NCI-H1930 (cell line): Measurements from ENCODE around the gene PRRG2.
"Not testable (repeated sequence)": the region's sequence is repeated elsewhere in the genome, so short reads cannot be mapped to it uniquely, and the experiment has no call there.

Source experiments
- DNase-seq, 2 experiments: peaks; one replicate each; lab custom pipeline; 2025; lab: John Stamatoyannopoulos, UW

PRRG2 gene

DNA sequence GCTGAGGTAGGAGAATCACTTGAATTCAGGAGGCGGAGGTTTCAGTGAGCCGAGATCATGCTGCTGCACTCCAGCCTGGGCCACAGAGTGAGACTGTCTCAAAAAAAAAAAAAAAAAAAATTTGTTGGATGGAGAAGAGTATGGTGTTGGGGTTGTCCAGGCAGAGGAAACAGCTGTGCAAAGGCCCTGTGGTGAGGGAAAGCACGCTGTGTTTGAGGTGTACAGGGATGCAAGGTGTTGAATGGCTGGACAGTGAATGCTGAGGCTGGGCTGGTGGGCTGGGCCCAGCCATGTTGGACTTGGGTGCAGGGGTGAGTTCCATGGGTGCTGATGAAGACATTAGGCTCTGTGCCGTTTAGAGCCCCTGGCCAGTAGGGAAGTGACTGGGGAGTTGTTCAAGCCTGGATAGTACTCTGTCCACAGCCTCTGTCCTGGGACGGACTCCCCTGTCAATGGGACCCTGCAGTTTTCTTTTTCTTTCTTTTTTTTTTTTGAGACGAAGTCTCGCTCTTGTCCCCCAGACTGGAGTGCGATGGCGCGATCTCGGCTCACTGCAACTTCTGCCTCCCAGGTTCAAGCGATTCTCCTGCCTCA lies 28.5 kb downstream of the PRRG2 start:
- DNase-seq = no peak

DNA sequence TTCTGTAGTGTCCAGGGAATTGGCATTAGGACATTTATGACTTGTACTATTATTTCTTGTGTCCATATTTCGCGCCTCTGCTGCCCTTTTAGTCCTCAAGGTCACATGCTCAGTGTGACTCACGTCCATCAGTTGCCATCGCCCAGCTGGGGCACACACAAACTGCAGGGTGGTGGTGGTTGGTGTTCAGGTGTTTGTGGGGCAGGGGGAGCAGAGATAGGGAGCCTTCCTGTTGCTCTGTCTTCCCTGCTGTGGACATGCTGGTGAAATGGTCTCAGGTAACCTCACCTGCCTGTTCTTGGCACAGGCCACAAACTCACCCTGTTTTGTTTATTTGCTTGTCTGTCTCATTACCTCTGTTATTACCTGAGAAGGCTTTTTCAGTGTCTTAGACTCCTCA lies 32.3 kb downstream of the PRRG2 start:
- DNase-seq = no peak

DNA sequence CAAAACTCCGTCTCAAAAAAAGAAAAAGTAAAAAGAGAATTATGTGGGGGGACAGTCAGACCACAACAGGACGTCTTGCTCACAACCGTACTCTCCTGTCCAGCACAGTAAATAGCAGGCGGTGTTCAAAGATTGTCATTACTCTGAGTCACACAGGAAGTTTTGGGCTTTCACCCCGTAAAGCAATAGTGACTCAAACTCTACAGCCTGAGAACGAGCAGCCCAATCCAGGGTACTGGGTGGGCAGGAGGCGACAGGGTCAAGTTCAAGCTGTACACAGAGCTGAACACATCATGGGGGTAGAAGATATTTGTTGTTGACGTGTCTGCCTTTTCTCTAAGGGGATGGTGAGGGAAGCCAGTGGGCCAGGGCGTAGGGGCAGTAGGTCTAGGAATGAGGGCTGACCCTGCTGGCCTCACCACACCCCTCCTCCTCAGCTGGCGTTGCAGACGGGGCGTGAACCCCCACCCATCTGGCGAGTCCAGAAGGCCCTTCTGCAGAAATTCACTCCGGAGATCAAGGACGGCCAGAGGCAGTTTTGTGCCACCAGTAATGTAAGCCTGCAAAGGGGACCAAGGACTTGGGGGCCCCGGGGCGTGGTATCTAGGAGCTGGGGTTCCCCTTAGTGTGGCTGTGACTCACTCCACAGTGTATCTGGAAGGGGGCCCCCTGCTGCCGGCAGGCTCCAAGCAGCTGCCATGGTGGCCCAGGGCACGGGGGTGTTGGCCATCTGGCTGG lies 33.1 kb downstream of the PRRG2 start:
- no peak for DNase-seq

DNA sequence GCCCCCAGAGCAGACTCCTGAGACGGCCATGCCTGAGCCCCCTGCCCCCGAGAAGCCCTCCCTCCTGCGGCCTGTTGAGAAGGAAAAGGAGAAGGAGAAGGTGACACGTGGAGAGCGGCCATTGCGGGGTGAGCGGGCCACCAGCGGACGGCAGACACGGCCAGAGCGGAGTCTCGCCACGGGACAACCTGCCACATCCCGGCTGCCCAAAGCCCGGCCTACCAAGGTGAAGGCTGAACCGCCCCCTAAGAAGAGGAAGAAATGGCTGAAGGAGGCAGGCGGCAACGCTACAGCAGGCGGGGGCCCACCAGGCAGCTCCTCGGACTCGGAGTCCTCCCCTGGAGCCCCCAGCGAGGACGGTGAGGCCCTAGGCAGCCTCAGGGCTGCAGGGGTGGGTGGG lies 34.7 kb downstream of the PRRG2 start:
- DNase-seq = no peak

DNA sequence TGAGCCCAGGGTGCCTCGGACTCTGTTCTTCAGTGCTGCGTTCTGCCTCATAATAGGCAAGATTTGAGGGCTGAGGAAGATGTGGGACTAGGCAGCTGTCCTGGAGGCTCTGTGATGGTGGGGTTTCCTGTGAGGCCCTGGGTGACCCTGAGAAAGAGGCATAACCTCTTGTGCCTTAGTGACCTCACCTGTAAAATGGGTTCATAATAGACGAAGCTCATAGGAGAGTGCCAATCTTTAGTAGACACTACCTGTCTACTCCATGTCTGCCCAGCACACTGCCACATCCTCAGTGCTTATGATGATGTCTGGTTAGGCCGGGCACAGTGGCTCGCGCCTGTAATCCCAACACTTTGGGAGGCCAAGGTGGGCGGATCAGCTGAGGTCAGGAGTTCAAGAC lies 35.4 kb downstream of the PRRG2 start:
- no peak for DNase-seq

DNA sequence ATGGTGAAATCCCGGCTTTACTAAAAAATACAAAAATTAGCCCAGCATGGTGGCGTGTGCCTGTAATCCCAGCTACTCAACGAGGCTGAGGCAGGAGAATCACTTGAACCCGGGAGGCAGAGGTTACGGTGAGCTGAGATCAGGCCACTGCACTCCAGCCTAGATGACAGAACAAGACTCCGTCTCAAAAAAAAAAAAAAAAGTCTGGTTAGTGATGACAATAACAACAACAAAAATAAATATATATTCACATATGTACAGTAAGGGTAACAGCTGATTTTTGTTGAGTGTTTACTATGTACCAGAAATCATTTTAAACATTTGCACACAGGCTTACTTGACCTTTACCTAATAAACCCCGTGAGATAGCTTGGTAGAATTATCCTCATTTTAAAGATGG lies 35.8 kb downstream of the PRRG2 start:
- DNase-seq = no peak

DNA sequence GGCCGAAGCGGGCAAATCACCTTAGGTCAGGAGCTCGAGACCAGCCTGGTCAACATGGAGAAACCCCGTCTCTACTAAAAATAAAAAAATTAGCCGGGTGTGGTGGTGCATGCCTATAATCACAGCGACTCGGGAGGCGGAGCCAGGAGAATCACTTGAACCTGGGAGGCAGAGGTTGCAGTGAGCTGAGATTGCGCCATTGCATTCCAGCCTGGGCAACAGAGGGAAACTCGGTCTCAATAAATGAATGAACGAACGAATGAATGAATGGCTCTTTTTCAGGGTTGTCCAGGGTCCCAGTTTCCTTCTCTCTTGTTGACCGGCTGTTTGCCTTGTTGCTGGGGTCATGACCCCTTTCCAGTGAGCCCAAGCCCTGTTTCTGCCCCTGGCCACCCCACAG lies 36.7 kb downstream of the PRRG2 start:
- not testable (repeated sequence) for DNase-seq

DNA sequence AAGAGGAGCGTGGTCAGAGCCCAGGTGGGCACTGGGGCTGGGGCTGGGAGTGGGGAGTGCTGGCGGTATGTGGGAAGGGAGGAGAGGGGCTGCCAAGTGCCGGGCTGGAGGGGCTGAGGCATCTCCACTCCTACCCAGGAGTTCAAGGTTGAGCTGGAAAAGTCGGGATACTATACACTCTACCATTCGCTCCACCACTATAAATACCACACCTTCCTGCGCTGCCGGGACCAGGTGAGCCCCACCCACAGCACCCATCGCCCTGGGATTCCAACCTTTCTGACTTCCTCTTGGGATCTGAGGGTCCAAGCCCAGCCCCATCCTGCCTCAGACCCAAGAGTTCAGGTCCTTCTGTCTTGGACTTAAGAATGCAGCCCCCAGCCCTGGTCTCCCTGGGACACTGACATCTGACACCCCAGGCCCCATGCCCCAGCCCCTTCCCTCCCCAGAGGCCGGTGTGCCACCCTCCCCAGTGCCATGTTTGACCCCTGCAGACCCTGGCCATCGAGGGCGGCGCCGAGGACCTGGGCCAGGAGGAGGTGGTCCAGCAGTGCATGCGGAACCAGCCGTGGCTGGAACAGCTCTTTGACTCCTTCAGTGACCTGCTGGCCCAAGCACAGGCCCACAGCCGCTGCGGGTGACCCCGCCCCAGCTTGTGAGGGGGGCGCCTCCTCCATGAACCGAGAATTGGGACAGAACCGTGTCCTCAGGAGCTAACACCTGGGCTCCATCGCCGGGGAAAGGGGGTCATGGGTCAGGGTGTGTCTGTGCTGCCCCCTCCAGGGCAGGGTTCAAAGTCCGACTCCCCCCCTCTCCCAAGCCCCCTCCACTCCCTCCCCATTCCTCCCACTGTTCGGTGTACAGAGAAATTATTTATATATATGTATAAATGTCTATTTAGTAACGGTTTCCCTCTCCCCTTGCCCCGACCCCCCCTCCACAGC lies 44.1 kb downstream of the PRRG2 start:
- no peak for DNase-seq

DNA sequence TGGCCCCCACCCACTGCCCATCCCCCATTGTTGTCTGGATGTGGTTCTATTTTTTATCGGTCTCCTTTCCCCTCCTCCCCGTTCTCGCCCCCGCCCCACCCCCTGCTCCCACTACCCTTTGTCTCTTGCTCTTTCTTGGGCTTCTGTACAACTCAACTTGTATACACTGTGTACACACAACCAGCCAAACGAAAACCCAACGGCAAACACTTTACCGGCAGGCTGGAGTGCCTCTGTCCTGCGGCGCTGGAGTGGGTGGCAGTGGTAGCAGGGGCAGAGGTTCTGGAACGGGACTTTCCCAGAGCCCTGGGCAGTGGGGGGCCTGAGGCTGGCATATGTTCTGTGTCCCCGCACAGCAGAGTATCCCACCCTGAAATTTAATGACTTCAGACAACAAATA lies 45.1 kb downstream of the PRRG2 start:
- DNase-seq = no peak

DNA sequence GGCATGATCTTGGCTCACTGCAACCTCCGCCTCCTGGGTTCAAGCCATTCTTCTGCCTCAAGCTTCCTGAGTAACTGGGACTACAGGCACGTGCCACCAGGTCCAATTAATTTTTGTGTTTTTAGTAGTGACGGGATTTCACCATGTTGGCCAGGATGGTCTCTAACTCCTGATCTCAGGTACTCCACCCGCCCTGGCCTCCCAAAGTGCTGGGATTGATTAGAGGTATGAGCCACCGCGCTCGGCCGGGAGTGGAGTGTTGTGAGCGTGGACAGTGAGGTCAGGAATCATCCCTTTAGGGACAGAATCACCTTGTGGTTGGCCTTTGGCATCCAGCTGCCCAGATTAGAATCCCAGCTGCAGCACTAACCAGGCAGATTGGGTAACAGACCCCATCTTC lies 48.5 kb downstream of the PRRG2 start:
- DNase-seq = no peak

DNA sequence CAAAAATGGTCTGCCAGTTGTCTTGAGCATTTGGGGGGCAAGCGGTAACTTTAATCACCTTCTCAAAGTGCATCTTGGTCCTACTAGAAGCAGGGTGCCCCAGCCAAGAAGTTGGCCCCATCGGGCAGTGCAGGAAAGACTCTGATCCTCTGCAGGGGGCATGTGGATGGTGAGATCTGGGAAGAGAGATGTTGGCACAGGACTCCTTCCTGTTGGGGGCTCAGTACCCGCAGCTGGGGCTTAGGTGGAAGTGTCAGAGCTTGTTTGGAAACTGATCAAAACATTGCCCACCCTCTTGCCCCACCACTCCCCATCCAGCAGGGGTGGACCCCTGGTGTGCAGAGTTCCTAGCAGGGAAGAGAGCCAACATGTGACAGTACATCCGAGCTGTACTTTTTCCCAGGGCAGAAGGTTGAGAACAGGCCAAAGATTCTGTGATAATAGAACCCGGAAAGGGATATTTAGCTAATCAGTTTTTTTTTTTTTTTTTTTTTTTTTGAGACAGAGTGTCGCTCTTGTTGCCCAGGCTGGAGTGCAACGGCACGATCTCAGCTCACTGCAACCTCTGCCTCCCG lies 50.0 kb downstream of the PRRG2 start:
- no peak for DNase-seq

DNA sequence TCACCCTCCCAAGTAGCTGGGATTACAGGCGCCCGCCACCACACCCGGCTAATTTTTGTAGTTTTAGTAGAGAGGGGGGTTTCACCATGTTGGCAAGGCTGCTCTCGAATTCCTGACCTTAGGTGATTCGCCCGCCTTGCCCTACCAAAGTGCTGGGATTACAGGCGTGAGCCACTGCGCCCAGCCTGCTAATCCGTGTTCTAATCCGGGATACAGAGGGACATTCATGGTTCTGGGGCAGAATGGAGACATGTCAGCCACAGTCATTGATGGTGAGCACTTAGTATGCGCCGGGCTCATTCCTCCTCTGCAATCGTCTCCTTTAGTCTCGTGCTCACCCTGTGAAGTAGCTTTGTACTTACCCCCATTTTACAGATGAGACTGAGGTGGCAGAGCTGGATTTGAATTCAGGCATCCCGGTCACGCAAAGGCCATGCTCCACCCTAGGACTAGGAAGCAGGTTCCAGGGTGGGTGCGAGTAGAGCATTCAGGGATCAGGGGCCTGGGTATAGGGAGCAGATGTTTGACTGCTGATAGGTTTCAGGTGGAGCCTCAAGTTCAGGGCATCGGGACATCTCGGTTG lies 50.6 kb downstream of the PRRG2 start:
- no peak for DNase-seq

DNA sequence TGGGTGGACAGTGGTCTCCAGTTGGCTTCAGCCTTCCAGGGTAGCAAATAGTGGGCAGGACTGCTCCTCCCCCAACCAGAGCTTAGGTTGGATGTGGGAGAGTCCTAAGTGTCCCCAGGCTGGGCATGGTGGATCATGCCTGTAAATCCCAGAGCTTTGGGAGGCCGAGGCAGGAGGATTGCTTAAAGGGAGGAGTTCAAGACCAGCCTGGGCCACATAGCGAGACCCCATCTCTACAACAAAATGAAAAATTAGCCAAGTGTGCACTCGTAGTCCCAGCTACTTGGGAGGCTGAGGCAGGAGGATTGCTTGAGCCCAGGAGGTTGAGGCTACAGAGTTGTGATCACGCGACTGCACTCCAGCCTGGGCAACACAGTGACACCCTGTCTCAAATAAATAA lies 51.5 kb downstream of the PRRG2 start:
- no peak for DNase-seq

DNA sequence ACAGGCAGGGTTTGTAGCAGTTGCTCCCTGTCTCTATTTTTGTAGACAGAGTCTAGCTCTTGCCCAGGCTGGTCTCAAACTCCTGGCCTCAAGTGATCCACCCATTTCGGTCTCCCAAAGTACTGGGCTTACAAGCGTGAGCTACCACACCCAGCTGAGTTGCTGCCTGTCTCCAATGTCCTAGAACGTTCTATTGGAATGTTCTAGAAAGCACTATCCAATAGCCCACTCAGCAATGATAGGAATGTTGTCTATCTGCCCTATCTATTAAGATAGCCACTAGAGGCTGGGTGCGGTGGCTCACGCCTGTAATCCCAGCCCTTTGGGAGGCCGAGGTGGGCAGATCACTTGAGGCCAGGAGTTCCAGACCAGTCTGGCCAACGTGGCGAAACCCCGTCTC lies 52.2 kb downstream of the PRRG2 start:
- not testable (repeated sequence) for DNase-seq

DNA sequence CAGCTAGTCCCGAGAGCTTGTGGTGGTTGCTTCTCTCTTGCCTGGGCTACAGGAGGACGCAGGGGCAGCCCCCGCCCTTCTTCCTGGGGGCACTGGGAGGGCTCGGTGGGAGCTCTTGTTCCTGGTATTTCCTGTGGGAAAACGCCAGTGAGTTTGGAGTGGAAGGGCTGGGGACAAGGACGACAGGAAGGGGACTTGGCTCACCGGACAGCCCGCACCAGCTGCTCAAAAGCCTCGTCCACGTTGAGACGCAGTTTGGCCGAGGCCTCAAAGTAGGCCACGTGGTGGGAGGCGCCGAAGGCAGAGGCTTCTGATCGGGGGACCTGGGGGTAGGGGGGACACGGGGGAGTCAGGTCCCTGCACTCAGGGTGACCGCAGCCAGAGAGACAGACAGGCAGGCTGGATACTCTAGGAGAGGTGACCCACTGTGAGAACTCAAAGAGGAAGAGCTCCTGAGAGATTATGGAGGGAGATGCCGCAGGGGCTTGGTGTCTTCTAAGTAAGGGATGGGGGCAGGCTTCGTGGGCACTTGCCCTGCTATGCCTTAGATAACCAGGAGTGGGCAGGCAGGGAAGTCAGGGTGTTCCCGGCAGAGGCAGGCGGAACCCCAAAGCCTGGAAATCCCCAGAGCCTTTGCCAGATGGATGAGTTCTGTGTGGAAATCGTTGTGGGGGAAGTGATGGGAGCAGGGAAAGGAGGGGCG lies 54.6 kb downstream of the PRRG2 start:
- DNase-seq = no peak

DNA sequence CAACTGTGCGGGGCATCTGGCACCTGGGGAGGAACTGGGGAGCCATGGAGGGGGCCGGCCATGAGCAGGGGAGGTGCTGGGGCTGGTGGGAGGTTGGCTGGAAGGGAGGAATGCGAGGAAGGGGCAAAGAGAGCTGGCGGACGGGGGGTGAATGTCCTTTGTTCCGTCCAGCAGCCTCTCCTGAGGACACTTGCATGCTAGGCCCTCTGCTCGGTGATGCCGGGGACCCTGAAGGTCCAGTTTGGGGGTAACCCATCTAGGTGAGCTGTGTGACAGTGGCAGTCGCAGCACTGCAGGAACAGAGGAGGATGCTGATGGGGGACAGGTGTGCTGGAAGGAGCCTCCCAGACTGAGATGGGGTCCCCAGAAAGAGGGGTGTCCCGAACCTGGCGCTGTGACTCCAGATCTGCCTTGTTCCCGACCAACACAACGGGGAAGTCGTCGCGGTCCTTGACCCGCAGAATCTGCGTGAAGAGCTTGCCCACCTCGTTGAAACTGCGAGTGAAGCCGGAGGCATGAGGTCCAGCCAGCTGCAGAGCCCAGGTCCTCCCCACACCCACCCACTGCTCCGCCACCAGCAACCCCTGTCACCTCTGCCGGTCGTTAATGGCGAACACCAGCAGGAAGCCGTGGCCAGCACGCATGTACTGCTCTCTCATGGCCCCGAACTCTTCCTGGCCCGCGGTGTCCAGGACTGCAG lies 55.3 kb downstream of the PRRG2 start:
- DNase-seq = no peak

DNA sequence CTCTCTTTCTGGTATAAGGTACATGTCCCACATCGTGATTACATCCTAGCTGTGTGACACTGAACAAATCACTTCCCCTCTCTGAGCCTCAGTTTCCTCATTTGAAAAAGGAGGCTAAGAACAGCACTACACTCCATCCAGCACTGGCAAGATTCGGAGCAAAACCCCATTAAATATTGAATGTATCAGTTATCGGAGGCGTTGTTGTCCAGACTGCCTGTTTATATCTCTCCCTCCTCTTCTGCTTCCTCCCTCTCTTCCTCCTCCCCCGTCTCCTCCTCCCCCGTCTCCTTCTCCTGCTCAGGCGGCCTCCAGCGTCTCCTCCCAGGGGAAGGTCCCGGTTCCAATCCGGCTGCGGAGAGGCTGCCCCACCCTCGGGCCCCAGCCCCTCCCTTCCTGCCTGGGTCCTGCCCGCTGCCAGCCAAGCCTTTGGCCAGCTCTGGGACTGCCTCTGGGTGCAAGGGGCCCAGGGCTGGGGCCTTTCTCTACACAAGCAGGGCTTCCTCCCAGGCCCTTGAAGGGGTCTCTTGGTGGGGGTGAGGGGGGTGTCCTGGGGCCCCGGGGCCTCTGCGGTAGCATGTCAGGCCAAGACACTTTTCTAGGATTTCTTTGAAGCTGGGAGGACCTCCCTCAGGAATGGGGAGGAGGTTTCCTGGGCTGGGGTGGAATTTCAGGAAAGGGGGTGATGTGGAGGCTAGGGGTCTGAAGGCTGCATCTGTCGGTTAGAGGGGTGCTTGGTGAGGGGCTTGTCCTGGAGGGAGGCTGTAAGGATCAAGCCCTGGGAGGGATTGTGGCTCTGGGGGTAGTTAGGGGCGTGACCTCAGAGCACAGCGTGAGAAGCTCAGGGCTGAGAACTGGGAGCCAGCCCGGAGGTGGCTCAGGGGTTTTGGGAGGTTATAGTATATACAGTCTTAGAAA lies 57.0 kb downstream of the PRRG2 start:
- DNase-seq = no peak

DNA sequence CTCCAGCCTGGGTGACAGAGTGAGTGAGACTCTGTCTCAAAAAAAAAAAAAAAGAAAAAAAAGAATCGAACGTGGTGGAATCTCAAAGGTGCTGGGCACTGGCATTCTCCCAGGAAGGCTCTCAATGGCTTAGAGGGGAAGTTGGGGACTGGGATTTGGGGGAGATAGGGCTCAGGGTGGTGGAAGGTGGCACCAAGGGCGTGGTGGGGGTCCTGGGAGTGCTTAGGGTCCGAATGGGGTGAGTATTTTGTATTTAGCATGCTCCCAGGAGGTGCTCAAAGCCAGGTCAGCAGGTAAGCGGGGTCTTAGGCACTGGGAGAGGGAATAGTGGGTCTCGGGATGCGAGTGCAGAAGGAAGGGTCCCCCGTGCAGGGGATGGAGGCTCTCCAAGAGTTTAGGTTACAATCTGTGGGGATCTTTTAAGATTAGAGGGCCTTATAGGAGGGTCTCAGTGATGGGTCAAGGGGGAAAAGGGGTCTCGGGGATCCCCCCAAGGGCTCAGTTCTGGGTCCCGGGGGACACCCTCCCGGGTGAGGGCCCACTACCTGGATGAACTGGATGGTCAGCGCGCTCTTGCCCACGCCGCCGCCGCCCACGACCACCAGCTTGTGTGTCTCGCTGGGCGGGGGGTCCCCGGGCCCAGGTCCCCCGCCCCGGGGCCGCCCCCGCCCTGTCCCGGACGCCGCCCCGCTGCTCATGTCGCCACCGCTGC lies 58.4 kb downstream of the PRRG2 start:
- DNase-seq = no peak
